GM18505 (cell line): ENCODE data around the gene CNKSR2.
"Not testable (repeated sequence)": the region's sequence is repeated elsewhere in the genome, so short reads cannot be mapped to it uniquely, and the experiment has no call there.

Source experiments
- ATAC-seq: cut with Tn5 transposase; IDR thresholded peaks from one replicate; pipeline ENCODE4 v1.9.1; 2021; ENCODE audit not compliant: unreplicated experiment
- POLR2A ChIP-seq: IDR thresholded peaks from 4 replicates; pipeline ENCODE4 v1.6.1; 2011; ENCODE audit warnings: borderline replicate concordance; ENCODE audit not compliant: insufficient read depth, insufficient read length; ENCODE audit errors: extremely low read depth

Gene CNKSR2

DNA sequence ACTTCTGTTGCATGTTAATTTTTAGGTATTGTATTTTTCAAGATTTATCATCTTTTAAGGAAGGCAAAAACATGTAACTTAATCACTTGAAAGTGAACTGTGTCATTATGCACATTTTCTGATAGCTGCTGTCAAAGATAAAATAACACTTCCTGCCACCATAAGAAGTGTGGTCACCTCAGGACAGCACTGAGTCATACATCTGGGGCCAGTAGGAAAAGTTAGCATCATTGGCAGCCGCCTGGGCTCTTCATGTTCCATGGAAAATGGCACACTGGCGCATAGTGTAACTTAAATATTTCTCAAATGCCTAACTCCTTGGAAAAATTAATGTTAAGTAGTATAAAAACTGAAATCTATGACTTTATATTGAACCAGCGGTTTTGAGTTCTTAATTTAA, 24.2 kb downstream of the CNKSR2 start:
- TF ChIP-seq POLR2A: no peak
- ATAC-seq: no peak

- ATAC-seq: no peak
Observed at GRCh38 chrX:21400408-21401121, 26.3 kb downstream of the CNKSR2 start.

GRCh38 chrX:21408307-21408706, 34.1 kb downstream of the CNKSR2 start:
- no peak for ATAC-seq
- no peak for TF ChIP-seq POLR2A

More at GRCh38 chrX:21400408-21401121, 26.3 kb downstream of the CNKSR2 start:
- TF ChIP-seq POLR2A: no peak

GRCh38 chrX:21408788-21409187, 34.6 kb downstream of the CNKSR2 start:
- ATAC-seq: no peak
- TF ChIP-seq POLR2A: no peak

DNA sequence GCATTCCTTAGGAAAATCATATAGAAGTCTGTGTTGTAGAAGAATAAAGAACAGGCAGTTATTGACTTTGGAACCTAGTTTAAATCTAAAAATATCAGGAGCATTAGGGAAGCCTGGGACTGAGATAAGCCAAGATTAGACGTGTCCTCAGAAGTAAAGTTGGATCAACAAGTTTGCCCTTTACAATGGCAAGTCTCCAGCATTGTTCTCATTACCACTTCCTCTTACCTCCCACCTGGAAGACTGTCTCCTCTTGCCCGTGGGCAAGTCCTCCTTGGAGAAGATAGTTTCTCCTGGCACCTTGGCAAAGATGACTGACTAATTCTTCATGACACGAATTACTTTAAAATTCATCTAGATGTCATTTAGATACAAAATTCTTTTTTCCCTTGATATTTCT, 37.8 kb downstream of the CNKSR2 start:
- no peak for ATAC-seq
- TF ChIP-seq POLR2A: no peak

- no peak for ATAC-seq
- no peak for TF ChIP-seq POLR2A
Observed at GRCh38 chrX:21412883-21413282, 38.7 kb downstream of the CNKSR2 start.

DNA sequence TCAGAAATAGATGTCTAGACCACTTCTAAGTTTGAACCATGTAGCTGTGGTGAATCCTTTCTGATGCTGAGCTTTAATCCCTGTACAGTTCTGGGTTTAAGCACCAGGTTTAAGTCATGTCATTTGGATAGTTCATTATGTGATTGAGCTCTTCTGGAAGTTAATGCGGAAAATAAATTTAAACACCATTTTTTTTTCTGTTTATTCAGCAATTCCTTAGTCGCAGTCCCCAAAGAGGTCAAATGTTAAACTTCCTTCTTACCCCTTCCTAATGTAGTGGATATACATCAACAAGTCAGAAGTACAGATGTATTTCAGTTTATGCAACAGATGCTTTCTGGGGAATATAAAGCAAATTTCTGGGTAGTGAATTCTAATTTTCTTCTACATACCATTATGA, 52.9 kb downstream of the CNKSR2 start:
- TF ChIP-seq POLR2A: no peak

DNA sequence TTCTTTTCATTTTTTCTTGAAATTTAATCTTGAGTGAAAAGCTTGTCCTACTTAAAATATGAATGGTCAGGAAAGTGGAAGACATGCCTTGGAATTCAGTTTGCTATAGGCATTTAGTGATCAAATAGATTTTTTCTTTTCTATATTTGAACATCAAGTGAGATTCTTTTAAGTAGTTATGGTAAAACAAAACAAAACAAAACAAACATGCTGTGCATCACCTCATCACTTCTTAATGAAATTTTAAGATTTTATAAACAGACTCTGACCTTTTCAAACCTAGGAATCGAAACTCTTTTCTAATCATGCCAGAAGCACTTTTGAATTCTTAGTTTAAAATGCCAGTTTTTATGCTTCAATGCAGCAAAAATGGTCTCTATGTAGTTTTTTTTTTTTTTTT, 62.8 kb downstream of the CNKSR2 start:
- TF ChIP-seq POLR2A: no peak
- no peak for ATAC-seq

More for the DNA sequence above, 52.9 kb downstream of the CNKSR2 start:
- no peak for ATAC-seq

GRCh38 chrX:21438792-21439191, 64.6 kb downstream of the CNKSR2 start:
- peak; percentile 99 for ATAC-seq
- TF ChIP-seq POLR2A: no peak

- no peak for TF ChIP-seq POLR2A
- ATAC-seq: no peak
Observed at GRCh38 chrX:21440911-21441310, 66.7 kb downstream of the CNKSR2 start.

DNA sequence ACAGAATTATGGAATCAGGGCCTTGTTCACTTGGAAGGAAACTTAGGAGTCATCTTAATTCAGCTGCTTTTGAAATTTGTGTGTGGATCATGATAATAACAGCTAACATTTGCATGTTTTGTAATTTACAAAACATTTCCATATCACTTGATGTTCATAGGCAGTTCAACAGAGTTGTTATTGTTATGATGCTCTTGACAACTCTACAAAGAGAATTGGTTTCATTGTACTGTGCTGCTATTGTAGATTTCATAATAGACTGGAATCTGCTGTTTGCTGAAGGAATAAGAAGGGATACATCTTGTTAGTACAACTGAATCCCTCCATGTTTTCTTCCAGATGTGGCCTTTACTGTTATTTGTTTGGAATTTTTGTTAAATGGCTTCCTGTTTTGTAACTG, 83.5 kb downstream of the CNKSR2 start:
- no peak for ATAC-seq

DNA sequence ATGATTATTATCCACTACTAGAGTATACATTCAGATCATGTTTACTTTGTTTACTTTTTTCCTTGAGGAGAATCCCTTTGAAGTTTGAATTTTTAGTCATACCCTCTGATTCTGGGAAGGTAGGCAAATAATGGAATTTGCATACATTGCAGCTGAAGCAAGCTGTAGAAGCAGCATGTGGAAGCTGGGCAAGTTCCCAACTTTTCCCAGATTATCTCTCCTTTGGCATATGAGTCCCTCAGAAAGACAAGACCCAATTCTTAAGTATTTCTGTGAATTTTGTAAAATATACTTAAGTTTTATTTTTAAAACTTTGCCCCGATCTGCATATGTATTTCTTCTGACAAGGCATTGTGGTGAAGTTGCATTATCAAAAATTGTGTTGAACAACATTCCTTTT, 94.9 kb downstream of the CNKSR2 start:
- ATAC-seq: no peak
- TF ChIP-seq POLR2A: no peak

More for the DNA sequence above, 83.5 kb downstream of the CNKSR2 start:
- no peak for TF ChIP-seq POLR2A

GRCh38 chrX:21476909-21477308, 102.7 kb downstream of the CNKSR2 start:
- TF ChIP-seq POLR2A: no peak
- no peak for ATAC-seq

- ATAC-seq: peak; percentile 94
- no peak for TF ChIP-seq POLR2A
Observed at GRCh38 chrX:21479695-21480270, 105.6 kb downstream of the CNKSR2 start.

DNA sequence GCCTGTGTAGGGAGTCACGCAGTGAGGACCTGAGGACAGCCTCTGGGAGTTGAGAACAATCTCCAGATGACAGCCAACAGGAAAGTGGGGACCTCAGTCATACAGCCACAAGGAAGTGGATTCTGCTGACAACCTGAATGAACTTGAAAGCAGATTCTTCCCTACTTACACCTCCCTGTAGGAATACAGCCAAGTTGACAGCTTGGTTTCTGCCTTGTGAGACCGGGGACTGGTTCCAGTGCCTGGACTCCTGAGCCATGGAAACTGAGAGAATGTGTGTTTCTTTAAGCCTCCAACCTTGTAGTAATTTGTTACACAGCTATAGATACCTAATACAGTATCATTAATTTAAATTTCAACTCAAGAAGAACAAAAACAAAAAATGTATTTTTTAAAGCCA, 107.5 kb downstream of the CNKSR2 start:
- ATAC-seq: no peak
- no peak for TF ChIP-seq POLR2A

- ATAC-seq: not testable (repeated sequence)
Observed at GRCh38 chrX:21484051-21484450, 109.8 kb downstream of the CNKSR2 start.

DNA sequence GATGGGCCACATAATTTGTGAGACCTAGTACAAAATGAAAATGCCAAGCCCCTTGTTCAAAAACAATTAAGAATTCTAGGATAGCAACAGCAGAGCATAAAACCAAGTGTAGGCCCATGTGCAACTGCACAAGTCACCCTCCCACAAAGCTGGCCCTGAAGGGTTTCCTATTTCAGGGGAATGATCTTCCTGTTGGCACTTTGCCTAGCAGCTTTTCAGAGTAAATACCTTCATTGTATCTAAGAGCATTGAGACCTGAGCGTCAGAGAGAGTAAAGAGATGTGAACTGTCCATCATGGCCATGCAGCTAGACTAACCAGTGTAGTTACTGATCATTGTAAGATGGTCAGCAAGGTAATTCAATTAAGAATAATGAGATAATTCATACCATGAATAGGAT, 113.6 kb downstream of the CNKSR2 start:
- no peak for TF ChIP-seq POLR2A
- no peak for ATAC-seq
